Endothelial cell of umbilical vein (primary cell): ENCODE results near the gene AKAP14. TPM values are rescaled to one million over a fixed set of nuclear protein-coding genes. Genes with fewer than 3 reads are reported as not detected.

Source experiments
- BruUV-seq: library from RNA; stranded (reverse); fragments of 400-500 nt; replicated peaks from 2 replicates; lab custom pipeline; 2021; lab: Mats Ljungman, UMichigan
- CTCF ChIA-PET: fragments of 300-600, 350-600 bp; sonication (Branson Sonifier 250); formaldehyde crosslinking; loops from one replicate; lab custom pipeline; 2021; ENCODE audit warnings: antibody characterized with exemption, inconsistent platforms; lab: Charles Lee
- POLR2A ChIA-PET: fragments of 300-600, 350-600 bp; sonication (Branson Sonifier 250); formaldehyde crosslinking; loops from one replicate; lab custom pipeline; 2021; ENCODE audit warnings: antibody characterized with exemption, inconsistent platforms; lab: Charles Lee
- DNase-seq: peaks from one replicate; pipeline ENCODE4 v3.0.0-alpha.2; 2011; ENCODE audit warnings: low read depth, low spot score
- FAIRE-seq: peaks from 2 replicates; lab custom pipeline; 2011; peaks lifted over from hg19 to GRCh38; lab: Jason Lieb, UNC
- H2AFZ ChIP-seq: 2 replicates; pipeline ENCODE4 v1.6.0; 2012; ENCODE audit warnings: low read depth, low read length, control low read depth, inconsistent platforms
- H3K27ac ChIP-seq: 2 replicates; pipeline ENCODE4 v1.5.1; 2011; ENCODE audit warnings: low read depth, mild to moderate bottlenecking, control low read depth, low read length, moderate library complexity; ENCODE audit not compliant: insufficient read depth
- H3K27me3 ChIP-seq, 2 experiments: 2 replicates each; pipeline versions ENCODE4 v1.6.0 to v1.6.1; 2011; ENCODE audit warnings: low read length in 2 of 2, mixed read lengths in 1 of 2; ENCODE audit not compliant: control insufficient read depth in 2 of 2, insufficient read depth in 2 of 2
- H3K36me3 ChIP-seq, 2 experiments: 2 replicates in 1 of 2; 3 replicates in 1 of 2; pipeline ENCODE4 v1.5.1; 2011; ENCODE audit warnings: low read length in 2 of 2, mild to moderate bottlenecking in 1 of 2, moderate library complexity in 1 of 2; ENCODE audit not compliant: control insufficient read depth in 2 of 2, insufficient read depth in 2 of 2; ENCODE audit errors: extremely low read depth in 1 of 2
- H3K4me1 ChIP-seq: 3 replicates; pipeline ENCODE4 v1.5.1; 2011; ENCODE audit warnings: mild to moderate bottlenecking, low read length; ENCODE audit not compliant: control insufficient read depth, insufficient read depth; ENCODE audit errors: extremely low read depth
- H3K4me2 ChIP-seq: 2 replicates; pipeline ENCODE4 v1.6.1; 2011; ENCODE audit warnings: low read length, control low read depth, mixed read lengths; ENCODE audit not compliant: insufficient read depth
- H3K4me3 ChIP-seq, 3 experiments: fragments of 200-600 bp in 1 of 3; sonication (generic), shearing (Covaris generic) in 1 of 3; replicated peaks in 1 of 3; 2 replicates each; pipeline ENCODE4 v1.5.1; 2011 to 2016; ENCODE audit warnings: control low read depth in 3 of 3, low read length in 3 of 3, mild to moderate bottlenecking in 2 of 3, inconsistent platforms in 1 of 3, low read depth in 1 of 3, moderate library complexity in 1 of 3; ENCODE audit not compliant: insufficient read depth in 1 of 3
- H3K79me2 ChIP-seq: 2 replicates; pipeline ENCODE4 v1.6.0; 2012; ENCODE audit warnings: low read length, inconsistent platforms; ENCODE audit not compliant: control insufficient read depth, insufficient read depth
- H3K9ac ChIP-seq: replicated peaks from 2 replicates; pipeline ENCODE3; 2011; ENCODE audit warnings: low read length, control low read depth; ENCODE audit not compliant: insufficient read depth; ENCODE audit errors: extremely low read depth
- H3K9me1 ChIP-seq: replicated peaks from 3 replicates; pipeline ENCODE4 v1.6.0; 2011; ENCODE audit warnings: mild to moderate bottlenecking, low read length; ENCODE audit not compliant: control insufficient read depth, insufficient read depth; ENCODE audit errors: extremely low read depth
- H3K9me3 ChIP-seq: replicated peaks from 2 replicates; pipeline ENCODE4 v1.5.1; 2012; ENCODE audit warnings: low read length, inconsistent platforms; ENCODE audit not compliant: control insufficient read depth, insufficient read depth
- H4K20me1 ChIP-seq: replicated peaks from 2 replicates; pipeline ENCODE3; 2011; ENCODE audit warnings: mild to moderate bottlenecking, low read length; ENCODE audit not compliant: control insufficient read depth, insufficient read depth; ENCODE audit errors: extremely low read depth
- CTCF ChIP-seq, 2 donors: IDR thresholded peaks; 1 replicate in 1 of 2; 2 replicates in 1 of 2; pipeline ENCODE4 v1.5.1; 2011; ENCODE audit warnings: low read length in 2 of 2, mild to moderate bottlenecking in 2 of 2, moderate library complexity in 2 of 2, control low read depth in 1 of 2, inconsistent platforms in 1 of 2, low read depth in 1 of 2; ENCODE audit not compliant: insufficient read depth in 1 of 2; ENCODE audit errors: extremely low read depth in 1 of 2
- EZH2 ChIP-seq: IDR thresholded peaks from 2 replicates; pipeline ENCODE4 v1.6.1; 2012; ENCODE audit warnings: borderline replicate concordance, low read depth, mild to moderate bottlenecking, moderate library complexity, low read length, inconsistent platforms; ENCODE audit not compliant: severe bottlenecking
- FOS ChIP-seq: IDR thresholded peaks from 2 replicates; pipeline ENCODE4 v1.6.1; 2011; ENCODE audit warnings: mild to moderate bottlenecking, low read length, moderate library complexity, borderline replicate concordance; ENCODE audit not compliant: insufficient read depth
- GATA2 ChIP-seq: IDR thresholded peaks from 2 replicates; pipeline ENCODE4 v1.7.0; 2011; ENCODE audit warnings: low read depth, mild to moderate bottlenecking, moderate library complexity, mixed read lengths, low read length; ENCODE audit not compliant: insufficient read length, insufficient read depth
- JUN ChIP-seq: IDR thresholded peaks from 2 replicates; pipeline ENCODE4 v1.6.1; 2011; ENCODE audit warnings: borderline replicate concordance, low read depth; ENCODE audit not compliant: insufficient read length, insufficient read depth
- MAX ChIP-seq: IDR thresholded peaks from 2 replicates; pipeline ENCODE4 v1.6.1; 2011; ENCODE audit not compliant: insufficient read depth, insufficient read length
- MYC ChIP-seq: IDR thresholded peaks from one replicate; pipeline ENCODE4 v1.6.1; 2011; ENCODE audit warnings: mild to moderate bottlenecking, low read depth, low read length
- POLR2A ChIP-seq: IDR thresholded peaks from 2 replicates; pipeline ENCODE4 v1.6.1; 2012; ENCODE audit warnings: low read depth, mild to moderate bottlenecking, control low read depth, low read length
- POLR2AphosphoS5 ChIP-seq: IDR thresholded peaks from 2 replicates; pipeline ENCODE4 v1.6.1; 2012; ENCODE audit warnings: low read depth, mild to moderate bottlenecking, control low read depth, low read length, moderate library complexity; ENCODE audit not compliant: insufficient read depth
- dilution Hi-C: fragments of 300-500 bp; cut with MboI; formaldehyde crosslinking; loops from one replicate; pipeline ENCODE4 v1.15.0; 2019; ENCODE audit warnings: low sequenced_read_pairs; ENCODE audit not compliant: extremely low pct_ligation_motif_present
- intact Hi-C: fragments of 100-400 bp; cut with micrococcal nuclease; formaldehyde crosslinking; loops from one replicate; pipeline ENCODE4 v1.10.0; 2022
- polyA plus RNA-seq, 4 experiments: library from polyadenylated mRNA; depleted of rRNA in 3 of 4; stranded (reverse) in 3 of 4; unstranded in 1 of 4; fragments of >200 nt; gene quantifications; 2 replicates each; pipeline versions ENCODE4 v1.2.1 to v1.2.3, GENCODE V29; 2011 to 2012; ENCODE audit warnings: missing spikeins in 1 of 4
- total RNA-seq: library from RNA; stranded (reverse); gene quantifications from 2 replicates; pipeline ENCODE4 v1.2.3, GENCODE V29; 2021

Gene AKAP14
- total and polyA plus RNA-seq, 2 donors (not counting 3 experiments of a cell fraction or from before 2014, with no cell fraction given) = not detected

GRCh38 chrX:119880076-119880475 is 15.6 kb upstream of the AKAP14 start:
- no TSS peak for BruUV-seq
- ChIA-PET POLR2A (no interaction called here), CTCF (interaction anchor here (0.6 to 1.0 kb wide), 5 partner anchors 27 to 306 kb away, joined by 3 to 4 read pairs (median 3); partner anchors contain the start of gene UPF3B)
- dilution Hi-C loops = no loop called here
- no peak for TF ChIP-seq JUN
- no peak for TF ChIP-seq EZH2
- TF ChIP-seq FOS = no peak
- intact Hi-C loops = loop anchor here (2.0 kb wide), 2 partner anchors 89 to 363 kb away; partner anchors contain the start of gene RPL39
- H3K4me1 ChIP-seq = no peaks in the 10 kb centered on the region
- no peak overlapping the region for H2AFZ ChIP-seq
- H3K9me1 ChIP-seq = no peaks in the 10 kb centered on the region
- H3K79me2 ChIP-seq = no peaks in the 10 kb centered on the region
- H3K4me2 ChIP-seq = no peak overlapping the region
- no peaks in the 10 kb centered on the region for H3K36me3 ChIP-seq
- no peak overlapping the region for H3K4me3 ChIP-seq
- DNase-seq (no peak), FAIRE-seq (no peak)
- no peak overlapping the region for H3K9ac ChIP-seq
- no peaks in the 10 kb centered on the region for H4K20me1 ChIP-seq
- no peaks in the 10 kb centered on the region for H3K27me3 ChIP-seq
- H3K9me3 ChIP-seq = no peaks in the 10 kb centered on the region
- H3K27ac ChIP-seq = no peak overlapping the region

GRCh38 chrX:119880552-119881437 is 14.9 kb upstream of the AKAP14 start:
- DNase-seq (peak; percentile 44), FAIRE-seq (peak; percentile 90)
- H4K20me1 ChIP-seq = no peaks in the 10 kb centered on the region
- H3K9ac ChIP-seq = no peak overlapping the region
- H3K9me3 ChIP-seq = no peaks in the 10 kb centered on the region
- H3K36me3 ChIP-seq = no peaks in the 10 kb centered on the region
- H3K9me1 ChIP-seq = no peaks in the 10 kb centered on the region
- no TSS peak for BruUV-seq
- TF ChIP-seq POLR2AphosphoS5 = no peak
- TF ChIP-seq FOS = no peak
- TF ChIP-seq MYC = no peak
- TF ChIP-seq MAX = no peak
- peak; percentile 39 to 59 for TF ChIP-seq CTCF (IDR thresholded peaks at IDR 0.05; ENCODE audit: extremely low read depth in 1 of 2, insufficient read depth in 1 of 2, low read depth in 1 of 2, low read length in 2 of 2)
- no peak for TF ChIP-seq JUN
- TF ChIP-seq POLR2A = no peak
- no peak for TF ChIP-seq EZH2
- TF ChIP-seq GATA2 = no peak
- CTCF ChIA-PET = interaction anchor here (0.6 to 1.0 kb wide), 5 partner anchors 28 to 307 kb away, joined by 3 to 4 read pairs (median 3); partner anchors contain the start of gene UPF3B
- intact Hi-C loops = loop anchor here (2.0 kb wide), 2 partner anchors 90 to 364 kb away; partner anchors contain the start of gene RPL39
- H3K79me2 ChIP-seq = no peaks in the 10 kb centered on the region
- H3K27ac ChIP-seq = no peak overlapping the region
- H3K4me1 ChIP-seq = no peaks in the 10 kb centered on the region
- no peak overlapping the region for H3K4me3 ChIP-seq
- POLR2A ChIA-PET = no interaction called here
- H3K27me3 ChIP-seq = no peaks in the 10 kb centered on the region
- H3K4me2 ChIP-seq = no peak overlapping the region
- dilution Hi-C loops = no loop called here
- no peak overlapping the region for H2AFZ ChIP-seq
